WTC11 (cell line): ENCODE measurements around the gene RHBDD1. TPM values are rescaled to one million over a fixed set of nuclear protein-coding genes. Genes with fewer than 3 reads are reported as not detected.

Experiments
- ATAC-seq: fragments of 200-7000 bp; cut with Tn5 transposase; 2 replicates; pipeline ENCODE4 v1.10.0; 2021; ENCODE audit warnings: mild to moderate bottlenecking, moderate library complexity
- CTCF ChIA-PET: fragments of 300-600 bp; sonication (Branson Sonifier 250); formaldehyde crosslinking; loops from one replicate; lab custom pipeline; 2021; ENCODE audit warnings: antibody characterized with exemption; lab: Charles Lee
- POLR2A ChIA-PET: fragments of 350-600 bp; sonication (Branson Sonifier 250); formaldehyde crosslinking; loops from one replicate; lab custom pipeline; 2021; ENCODE audit warnings: antibody characterized with exemption; lab: Charles Lee
- DNase-seq: peaks from one replicate; pipeline ENCODE4 v3.0.0; 2021; ENCODE audit warnings: low spot score
- H3K27ac Mint-ChIP-seq: 2 replicates; pipeline ENCODE4 v1.8.0; 2021; ENCODE audit warnings: mixed read lengths
- H3K27me3 Mint-ChIP-seq: 2 replicates; pipeline ENCODE4 v1.8.0; 2021; ENCODE audit warnings: low read depth, mild to moderate bottlenecking, moderate library complexity, mixed read lengths
- H3K36me3 Mint-ChIP-seq: 2 replicates; pipeline ENCODE4 v1.8.0; 2021; ENCODE audit warnings: mixed read lengths
- H3K4me1 Mint-ChIP-seq: 2 replicates; pipeline ENCODE4 v1.8.0; 2022; ENCODE audit warnings: mixed read lengths
- H3K4me3 Mint-ChIP-seq: 2 replicates; pipeline ENCODE4 v1.8.0; 2021; ENCODE audit warnings: mild to moderate bottlenecking, moderate library complexity, mixed read lengths
- H3K9me3 Mint-ChIP-seq: 2 replicates; pipeline ENCODE4 v1.8.0; 2021; ENCODE audit warnings: mixed read lengths
- CBFB ChIP-seq: sonication (generic); formaldehyde crosslinking; IDR thresholded peaks from 2 replicates; pipeline ENCODE4 v1.8.1; 2022; ENCODE audit warnings: mild to moderate bottlenecking, low read depth, missing genetic modification reagents
- ESRRA ChIP-seq: sonication (generic); formaldehyde crosslinking; IDR thresholded peaks from 2 replicates; pipeline ENCODE4 v1.8.1; 2022; ENCODE audit warnings: mild to moderate bottlenecking, missing genetic modification reagents, borderline replicate concordance
- GABPB1 ChIP-seq: sonication (generic); formaldehyde crosslinking; IDR thresholded peaks from 2 replicates; pipeline ENCODE4 v1.8.1; 2023; ENCODE audit warnings: mild to moderate bottlenecking, missing genetic modification reagents
- JAZF1 ChIP-seq: fragments of 250-450 bp; sonication (Bioruptor Pico); IDR thresholded peaks from 2 replicates; pipeline ENCODE4 v1.9.0; 2021; ENCODE audit warnings: moderate library complexity, mild to moderate bottlenecking, inconsistent platforms
- OVOL2 ChIP-seq: fragments of 250-450 bp; sonication (Bioruptor Pico); IDR thresholded peaks from 2 replicates; pipeline ENCODE4 v1.9.0; 2021; ENCODE audit warnings: mild to moderate bottlenecking, borderline replicate concordance
- RELA ChIP-seq: sonication (generic); formaldehyde crosslinking; IDR thresholded peaks from 2 replicates; pipeline ENCODE4 v1.8.1; 2022; ENCODE audit warnings: missing genetic modification reagents, mild to moderate bottlenecking, borderline replicate concordance
- RORB ChIP-seq: fragments of 250-450 bp; sonication (Bioruptor Pico); IDR thresholded peaks from 2 replicates; pipeline ENCODE4 v1.9.0; 2021; ENCODE audit warnings: mild to moderate bottlenecking
- SMAD3 ChIP-seq: sonication (generic); formaldehyde crosslinking; IDR thresholded peaks from 2 replicates; pipeline ENCODE4 v1.8.0; 2022; ENCODE audit warnings: missing genetic modification reagents, mild to moderate bottlenecking, borderline replicate concordance
- TEAD4 ChIP-seq: sonication (generic); formaldehyde crosslinking; IDR thresholded peaks from 2 replicates; pipeline ENCODE4 v1.8.0; 2022; ENCODE audit warnings: mild to moderate bottlenecking, missing genetic modification reagents
- ZNF138 ChIP-seq: sonication (generic); formaldehyde crosslinking; conservative IDR thresholded peaks from 2 replicates; pipeline ENCODE4 v1.8.1; 2022; ENCODE audit warnings: mild to moderate bottlenecking, moderate library complexity, missing genetic modification reagents
- ZNF317 ChIP-seq: sonication (generic); formaldehyde crosslinking; IDR thresholded peaks from 2 replicates; pipeline ENCODE4 v1.8.1; 2023; ENCODE audit warnings: low read depth, mild to moderate bottlenecking, moderate library complexity, missing genetic modification reagents, borderline replicate concordance
- ZNF396 ChIP-seq: fragments of 250-450 bp; sonication (Bioruptor Pico); IDR thresholded peaks from 2 replicates; pipeline ENCODE4 v1.8.0; 2021; ENCODE audit warnings: mild to moderate bottlenecking, moderate library complexity, borderline replicate concordance
- total RNA-seq: library from RNA; stranded (reverse); gene quantifications from 3 replicates; pipeline ENCODE4 v1.2.3, GENCODE V29; 2021
- TF ChIP-seq, protein P1 (sequence below): sonication (generic); formaldehyde crosslinking; IDR thresholded peaks from 2 replicates; pipeline ENCODE4 v1.8.0; 2023; ENCODE audit warnings: mild to moderate bottlenecking, missing genetic modification reagents
- TF ChIP-seq, protein P2 (sequence below): fragments of 250-450 bp; sonication (Bioruptor Pico); conservative IDR thresholded peaks from 2 replicates; pipeline ENCODE4 v1.9.0; 2021; ENCODE audit warnings: mild to moderate bottlenecking
- TF ChIP-seq, protein P3 (sequence below): sonication (generic); formaldehyde crosslinking; IDR thresholded peaks from 2 replicates; pipeline ENCODE4 v1.8.0; 2022; ENCODE audit warnings: mild to moderate bottlenecking, missing genetic modification reagents
- TF ChIP-seq, protein P4 (sequence below): sonication (generic); formaldehyde crosslinking; IDR thresholded peaks from 2 replicates; pipeline ENCODE4 v1.8.0; 2023; ENCODE audit warnings: missing genetic modification reagents
- TF ChIP-seq, protein P5 (sequence below): sonication (generic); formaldehyde crosslinking; conservative IDR thresholded peaks from 2 replicates; pipeline ENCODE4 v1.8.1; 2023; ENCODE audit warnings: mild to moderate bottlenecking, low read depth, missing genetic modification reagents, moderate library complexity
- TF ChIP-seq, protein P6 (sequence below): sonication (generic); formaldehyde crosslinking; IDR thresholded peaks from 2 replicates; pipeline ENCODE4 v1.8.1; 2023; ENCODE audit warnings: mild to moderate bottlenecking, missing genetic modification reagents

The RHBDD1 gene
- total RNA-seq, 1 experiment from 2014 or later: 25.7 TPM

DNA sequence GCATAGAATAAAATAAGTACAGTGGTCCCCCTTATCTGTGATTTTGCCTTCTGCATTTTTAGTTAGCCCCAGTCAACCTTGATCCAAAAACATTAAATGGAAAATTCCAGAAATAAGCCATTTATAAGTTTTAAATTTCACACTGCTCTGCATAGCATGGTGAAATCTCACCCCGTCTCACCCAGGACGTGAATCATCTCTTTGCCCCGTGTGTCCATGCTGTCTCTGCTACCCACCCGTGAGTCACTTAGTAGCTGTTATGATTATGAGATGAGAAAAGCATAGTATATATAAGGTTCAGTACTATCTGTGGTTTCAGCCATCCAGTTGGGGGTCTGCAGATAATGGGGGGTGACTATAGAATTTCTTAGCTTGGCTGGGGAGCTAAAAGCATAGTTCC lies 67.3 kb downstream of the RHBDD1 start:
- DNase-seq (no peak), ATAC-seq (no peak)
- no peak overlapping the region for H3K27ac Mint-ChIP-seq
- POLR2A ChIA-PET: no interaction called here
- no peak for TF ChIP-seq SMAD3 (CRISPR knock-in tag)
- no peak for TF ChIP-seq JAZF1 (CRISPR knock-in tag)
- no peak for TF ChIP-seq RORB
- TF ChIP-seq ESRRA (CRISPR knock-in tag): no peak
- TF ChIP-seq OVOL2 (CRISPR knock-in tag): no peak
- no peak for TF ChIP-seq ZNF396 (CRISPR knock-in tag)
- no peak for TF ChIP-seq GABPB1
- TF ChIP-seq, protein P1, sequence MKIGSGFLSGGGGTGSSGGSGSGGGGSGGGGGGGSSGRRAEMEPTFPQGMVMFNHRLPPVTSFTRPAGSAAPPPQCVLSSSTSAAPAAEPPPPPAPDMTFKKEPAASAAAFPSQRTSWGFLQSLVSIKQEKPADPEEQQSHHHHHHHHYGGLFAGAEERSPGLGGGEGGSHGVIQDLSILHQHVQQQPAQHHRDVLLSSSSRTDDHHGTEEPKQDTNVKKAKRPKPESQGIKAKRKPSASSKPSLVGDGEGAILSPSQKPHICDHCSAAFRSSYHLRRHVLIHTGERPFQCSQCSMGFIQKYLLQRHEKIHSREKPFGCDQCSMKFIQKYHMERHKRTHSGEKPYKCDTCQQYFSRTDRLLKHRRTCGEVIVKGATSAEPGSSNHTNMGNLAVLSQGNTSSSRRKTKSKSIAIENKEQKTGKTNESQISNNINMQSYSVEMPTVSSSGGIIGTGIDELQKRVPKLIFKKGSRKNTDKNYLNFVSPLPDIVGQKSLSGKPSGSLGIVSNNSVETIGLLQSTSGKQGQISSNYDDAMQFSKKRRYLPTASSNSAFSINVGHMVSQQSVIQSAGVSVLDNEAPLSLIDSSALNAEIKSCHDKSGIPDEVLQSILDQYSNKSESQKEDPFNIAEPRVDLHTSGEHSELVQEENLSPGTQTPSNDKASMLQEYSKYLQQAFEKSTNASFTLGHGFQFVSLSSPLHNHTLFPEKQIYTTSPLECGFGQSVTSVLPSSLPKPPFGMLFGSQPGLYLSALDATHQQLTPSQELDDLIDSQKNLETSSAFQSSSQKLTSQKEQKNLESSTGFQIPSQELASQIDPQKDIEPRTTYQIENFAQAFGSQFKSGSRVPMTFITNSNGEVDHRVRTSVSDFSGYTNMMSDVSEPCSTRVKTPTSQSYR (CRISPR knock-in tag): no peak
- no peak for TF ChIP-seq RELA
- TF ChIP-seq, protein P2, sequence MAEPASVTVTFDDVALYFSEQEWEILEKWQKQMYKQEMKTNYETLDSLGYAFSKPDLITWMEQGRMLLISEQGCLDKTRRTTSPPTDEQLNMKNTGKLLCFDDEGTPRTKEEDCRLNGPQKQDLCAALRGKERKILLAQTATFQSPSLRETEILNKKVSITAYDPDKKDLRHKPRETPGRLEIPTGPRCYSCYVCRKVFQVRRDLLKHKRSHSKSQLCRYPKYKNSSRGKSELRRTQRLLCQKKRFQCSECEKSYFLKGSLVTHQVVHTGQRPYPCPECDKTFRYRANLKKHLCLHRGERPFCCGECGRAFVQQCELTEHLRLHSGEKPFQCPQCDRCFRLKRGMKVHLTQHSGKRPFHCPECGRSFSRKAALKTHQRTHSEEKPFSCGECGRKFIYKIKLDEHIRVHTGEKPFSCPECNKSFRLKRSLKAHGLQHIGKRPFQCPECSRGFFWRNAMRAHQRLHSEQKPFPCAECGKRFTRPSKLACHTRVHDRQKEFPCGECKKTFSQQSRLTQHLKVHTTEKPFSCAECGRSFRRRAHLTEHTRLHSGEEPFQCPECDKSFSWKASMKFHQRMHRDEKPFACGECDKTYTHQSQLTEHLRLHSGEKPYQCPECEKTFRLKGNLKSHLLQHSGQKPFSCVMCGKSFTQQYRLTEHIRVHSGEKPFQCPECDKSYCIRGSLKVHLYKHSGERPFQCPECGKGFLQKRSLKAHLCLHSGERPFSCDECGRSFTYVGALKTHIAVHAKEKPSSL: no peak
- no peak for TF ChIP-seq ZNF317
- TF ChIP-seq CBFB (CRISPR knock-in tag): no peak
- H3K27me3 Mint-ChIP-seq: no peaks in the 10 kb centered on the region
- peaks cover 2% of the 10 kb centered on the region; the same call in 1 of the 2 replicates for H3K4me1 Mint-ChIP-seq
- H3K4me3 Mint-ChIP-seq: no peak overlapping the region
- no peaks in the 10 kb centered on the region for H3K9me3 Mint-ChIP-seq
- CTCF ChIA-PET: no interaction called here
- H3K36me3 Mint-ChIP-seq: no peaks in the 10 kb centered on the region

DNA sequence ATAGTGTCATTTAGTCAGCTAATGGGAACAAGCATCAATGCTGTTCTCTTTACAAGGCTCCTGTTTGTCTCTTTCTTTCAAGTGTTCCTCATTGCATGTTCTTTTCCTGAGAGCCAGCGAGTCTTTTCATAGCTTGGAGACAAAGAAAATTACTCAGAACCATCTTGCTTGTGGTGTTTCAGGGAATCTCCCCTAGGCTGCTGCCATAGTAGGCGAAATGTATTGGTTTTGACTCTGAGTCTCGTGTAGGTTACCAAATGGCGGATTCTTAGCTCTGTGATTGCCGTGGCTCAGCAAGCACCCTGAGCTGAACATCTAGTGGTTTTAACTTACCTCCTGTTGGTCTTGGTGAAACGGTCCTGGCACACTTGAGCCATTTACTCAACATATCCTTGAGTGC lies 68.7 kb downstream of the RHBDD1 start:
- TF ChIP-seq, protein P3, sequence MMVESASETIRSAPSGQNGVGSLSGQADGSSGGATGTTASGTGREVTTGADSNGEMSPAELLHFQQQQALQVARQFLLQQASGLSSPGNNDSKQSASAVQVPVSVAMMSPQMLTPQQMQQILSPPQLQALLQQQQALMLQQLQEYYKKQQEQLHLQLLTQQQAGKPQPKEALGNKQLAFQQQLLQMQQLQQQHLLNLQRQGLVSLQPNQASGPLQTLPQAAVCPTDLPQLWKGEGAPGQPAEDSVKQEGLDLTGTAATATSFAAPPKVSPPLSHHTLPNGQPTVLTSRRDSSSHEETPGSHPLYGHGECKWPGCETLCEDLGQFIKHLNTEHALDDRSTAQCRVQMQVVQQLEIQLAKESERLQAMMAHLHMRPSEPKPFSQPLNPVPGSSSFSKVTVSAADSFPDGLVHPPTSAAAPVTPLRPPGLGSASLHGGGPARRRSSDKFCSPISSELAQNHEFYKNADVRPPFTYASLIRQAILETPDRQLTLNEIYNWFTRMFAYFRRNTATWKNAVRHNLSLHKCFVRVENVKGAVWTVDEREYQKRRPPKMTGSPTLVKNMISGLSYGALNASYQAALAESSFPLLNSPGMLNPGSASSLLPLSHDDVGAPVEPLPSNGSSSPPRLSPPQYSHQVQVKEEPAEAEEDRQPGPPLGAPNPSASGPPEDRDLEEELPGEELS: no peak
- no peak for TF ChIP-seq TEAD4
- ChIA-PET CTCF (no interaction called here), POLR2A (no interaction called here)
- DNase-seq (no peak), ATAC-seq (no peak)
- no peaks in the 10 kb centered on the region for H3K36me3 Mint-ChIP-seq
- H3K27ac Mint-ChIP-seq: no peak overlapping the region
- no peaks in the 10 kb centered on the region for H3K4me1 Mint-ChIP-seq
- H3K9me3 Mint-ChIP-seq: no peaks in the 10 kb centered on the region
- H3K4me3 Mint-ChIP-seq: no peak overlapping the region
- no peaks in the 10 kb centered on the region for H3K27me3 Mint-ChIP-seq

DNA sequence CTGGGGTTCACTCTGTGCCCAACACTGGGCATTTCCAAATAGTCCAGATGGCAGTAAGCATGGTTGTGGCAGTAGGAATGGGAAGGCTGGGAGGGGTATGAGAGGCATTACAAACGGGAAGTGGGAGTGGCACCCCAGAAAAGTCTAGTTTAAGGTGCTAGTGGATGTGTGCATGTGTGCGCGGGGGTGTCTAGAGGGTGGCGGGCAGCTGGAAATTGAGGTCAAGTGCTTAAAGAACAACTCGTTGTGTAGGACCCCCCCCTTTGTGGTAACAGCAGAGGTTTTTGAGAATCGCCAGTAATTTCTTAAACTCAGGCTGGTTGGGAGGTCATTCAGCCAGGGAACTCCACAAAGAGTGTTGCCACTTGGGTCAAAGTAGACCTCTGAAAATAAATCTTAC lies 69.9 kb downstream of the RHBDD1 start:
- CTCF ChIA-PET: no interaction called here
- no peak for DNase-seq
- ATAC-seq: no peak
- H3K4me3 Mint-ChIP-seq: no peak overlapping the region
- POLR2A ChIA-PET: no interaction called here
- H3K27me3 Mint-ChIP-seq: no peaks in the 10 kb centered on the region
- H3K36me3 Mint-ChIP-seq: no peaks in the 10 kb centered on the region
- H3K9me3 Mint-ChIP-seq: no peaks in the 10 kb centered on the region
- no peak overlapping the region for H3K27ac Mint-ChIP-seq
- H3K4me1 Mint-ChIP-seq: no peaks in the 10 kb centered on the region
- no peak for TF ChIP-seq ZNF396 (CRISPR knock-in tag)
- TF ChIP-seq, protein P4, sequence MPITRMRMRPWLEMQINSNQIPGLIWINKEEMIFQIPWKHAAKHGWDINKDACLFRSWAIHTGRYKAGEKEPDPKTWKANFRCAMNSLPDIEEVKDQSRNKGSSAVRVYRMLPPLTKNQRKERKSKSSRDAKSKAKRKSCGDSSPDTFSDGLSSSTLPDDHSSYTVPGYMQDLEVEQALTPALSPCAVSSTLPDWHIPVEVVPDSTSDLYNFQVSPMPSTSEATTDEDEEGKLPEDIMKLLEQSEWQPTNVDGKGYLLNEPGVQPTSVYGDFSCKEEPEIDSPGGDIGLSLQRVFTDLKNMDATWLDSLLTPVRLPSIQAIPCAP (CRISPR knock-in tag): no peak
- no peak for TF ChIP-seq SMAD3 (CRISPR knock-in tag)
- TF ChIP-seq GABPB1: no peak
- TF ChIP-seq, protein P5, sequence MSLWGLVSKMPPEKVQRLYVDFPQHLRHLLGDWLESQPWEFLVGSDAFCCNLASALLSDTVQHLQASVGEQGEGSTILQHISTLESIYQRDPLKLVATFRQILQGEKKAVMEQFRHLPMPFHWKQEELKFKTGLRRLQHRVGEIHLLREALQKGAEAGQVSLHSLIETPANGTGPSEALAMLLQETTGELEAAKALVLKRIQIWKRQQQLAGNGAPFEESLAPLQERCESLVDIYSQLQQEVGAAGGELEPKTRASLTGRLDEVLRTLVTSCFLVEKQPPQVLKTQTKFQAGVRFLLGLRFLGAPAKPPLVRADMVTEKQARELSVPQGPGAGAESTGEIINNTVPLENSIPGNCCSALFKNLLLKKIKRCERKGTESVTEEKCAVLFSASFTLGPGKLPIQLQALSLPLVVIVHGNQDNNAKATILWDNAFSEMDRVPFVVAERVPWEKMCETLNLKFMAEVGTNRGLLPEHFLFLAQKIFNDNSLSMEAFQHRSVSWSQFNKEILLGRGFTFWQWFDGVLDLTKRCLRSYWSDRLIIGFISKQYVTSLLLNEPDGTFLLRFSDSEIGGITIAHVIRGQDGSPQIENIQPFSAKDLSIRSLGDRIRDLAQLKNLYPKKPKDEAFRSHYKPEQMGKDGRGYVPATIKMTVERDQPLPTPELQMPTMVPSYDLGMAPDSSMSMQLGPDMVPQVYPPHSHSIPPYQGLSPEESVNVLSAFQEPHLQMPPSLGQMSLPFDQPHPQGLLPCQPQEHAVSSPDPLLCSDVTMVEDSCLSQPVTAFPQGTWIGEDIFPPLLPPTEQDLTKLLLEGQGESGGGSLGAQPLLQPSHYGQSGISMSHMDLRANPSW (CRISPR knock-in tag): no peak
- TF ChIP-seq, protein P2: no peak
- no peak for TF ChIP-seq ZNF138 (CRISPR knock-in tag)
- TF ChIP-seq, protein P6, sequence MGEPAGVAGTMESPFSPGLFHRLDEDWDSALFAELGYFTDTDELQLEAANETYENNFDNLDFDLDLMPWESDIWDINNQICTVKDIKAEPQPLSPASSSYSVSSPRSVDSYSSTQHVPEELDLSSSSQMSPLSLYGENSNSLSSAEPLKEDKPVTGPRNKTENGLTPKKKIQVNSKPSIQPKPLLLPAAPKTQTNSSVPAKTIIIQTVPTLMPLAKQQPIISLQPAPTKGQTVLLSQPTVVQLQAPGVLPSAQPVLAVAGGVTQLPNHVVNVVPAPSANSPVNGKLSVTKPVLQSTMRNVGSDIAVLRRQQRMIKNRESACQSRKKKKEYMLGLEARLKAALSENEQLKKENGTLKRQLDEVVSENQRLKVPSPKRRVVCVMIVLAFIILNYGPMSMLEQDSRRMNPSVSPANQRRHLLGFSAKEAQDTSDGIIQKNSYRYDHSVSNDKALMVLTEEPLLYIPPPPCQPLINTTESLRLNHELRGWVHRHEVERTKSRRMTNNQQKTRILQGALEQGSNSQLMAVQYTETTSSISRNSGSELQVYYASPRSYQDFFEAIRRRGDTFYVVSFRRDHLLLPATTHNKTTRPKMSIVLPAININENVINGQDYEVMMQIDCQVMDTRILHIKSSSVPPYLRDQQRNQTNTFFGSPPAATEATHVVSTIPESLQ: no peak
